HEK293T (cell line): ENCODE measurements around the gene ECI1.

Source experiments
- HDGF ChIP-seq: fragments of 450-650 bp; IDR thresholded peaks from 2 replicates; pipeline ENCODE4 v1.6.1; 2017; ENCODE audit warnings: antibody characterized with exemption, borderline replicate concordance
- TARDBP ChIP-seq: fragments of 450-650 bp; IDR thresholded peaks from 2 replicates; pipeline ENCODE4 v1.6.1; 2016

DNA sequence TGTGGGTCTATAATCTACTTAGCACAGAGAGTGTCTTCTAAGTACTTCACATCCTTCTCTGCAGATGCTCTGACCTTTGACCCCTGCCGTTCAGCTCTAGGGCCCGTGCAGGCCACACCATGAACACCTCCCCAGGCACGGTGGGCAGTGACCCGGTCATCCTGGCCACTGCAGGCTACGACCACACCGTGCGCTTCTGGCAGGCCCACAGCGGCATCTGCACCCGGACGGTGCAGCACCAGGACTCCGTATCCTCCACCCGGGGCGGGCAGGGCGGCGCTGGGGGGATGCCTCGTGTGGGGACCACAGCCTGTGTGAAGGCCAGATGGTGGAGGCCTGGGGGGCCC is 45.4 kb downstream of the ECI1 start:
- TF ChIP-seq HDGF (no peak), TARDBP (no peak)
